NCI-H128 (cell line): ENCODE results near the gene KBTBD3.
"Not testable (repeated sequence)": the region's sequence is repeated elsewhere in the genome, so short reads cannot be mapped to it uniquely, and the experiment has no call there.

ENCODE experiments used
- DNase-seq: peaks from one replicate; lab custom pipeline; 2025; ENCODE audit not compliant: unreplicated experiment; lab: John Stamatoyannopoulos, UW

Gene KBTBD3

DNA sequence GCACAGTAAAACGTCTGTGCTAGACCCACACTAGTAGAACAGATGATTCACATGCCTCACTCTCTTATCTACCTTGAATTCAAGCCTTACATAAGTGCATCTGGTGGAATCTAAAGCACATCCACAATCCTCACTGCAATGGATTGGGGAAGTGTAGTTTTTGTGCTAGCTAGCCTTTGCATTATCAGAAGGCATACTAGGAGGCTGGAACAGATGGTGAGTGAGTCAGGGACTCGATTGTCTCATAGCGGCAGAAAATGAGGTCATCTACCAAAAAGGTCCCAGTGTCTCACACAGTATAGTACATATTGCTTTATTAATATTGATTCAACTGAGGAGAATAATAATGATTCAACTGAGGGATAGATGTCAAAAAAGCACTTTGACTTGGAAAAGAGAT, 64.4 kb downstream of the KBTBD3 start:
- DNase-seq: no peak

- DNase-seq: no peak
Measured at GRCh38 chr11:106011481-106011880, 65.7 kb downstream of the KBTBD3 start.

DNA sequence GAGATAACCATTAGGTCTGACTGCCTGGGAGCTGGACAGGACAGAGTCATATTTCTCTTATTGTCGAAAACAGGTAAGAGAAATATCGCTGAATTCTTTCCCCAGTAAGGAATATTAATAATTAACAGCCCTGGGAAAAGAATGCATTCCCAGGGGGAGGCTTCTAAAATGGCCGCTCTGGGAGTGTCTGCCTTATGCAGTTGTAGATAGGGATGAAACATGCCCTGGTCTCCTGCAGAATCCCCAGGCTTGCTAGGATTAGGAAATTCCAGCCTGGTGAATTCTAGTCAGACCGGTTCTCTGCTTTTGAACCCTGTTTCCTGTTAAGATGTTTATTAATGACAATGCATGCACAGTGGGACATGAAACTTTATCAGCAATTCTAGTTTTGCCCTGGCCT, 74.1 kb downstream of the KBTBD3 start:
- DNase-seq: not testable (repeated sequence)

GRCh38 chr11:106001304-106002012, 75.7 kb downstream of the KBTBD3 start:
- no peak for DNase-seq
